Head of caudate nucleus (tissue), 42 donors: Measurements from ENCODE around the gene CARD6.

Experiments used
- DNase-seq, 42 donors: peaks; one replicate each; pipeline versions ENCODE4 v3.0.0 to v3.0.0-alpha.2; 2020 to 2021; ENCODE audit warnings: mixed read lengths in 7 of 42
- intact Hi-C: fragments of 100-400 bp; cut with DNase I; formaldehyde crosslinking; loops from one replicate; pipeline ENCODE4 v1.15.0; 2022

CARD6 gene

GRCh38 chr5:40909723-40910122 is 68.6 kb downstream of the CARD6 start:
- DNase-seq = no peak
- intact Hi-C loops = no loop called here
